HepG2 (cell line): ENCODE results near the gene KCNK6. TPM values are rescaled to one million over a fixed set of nuclear protein-coding genes. Genes with fewer than 3 reads are reported as not detected.

ENCODE experiments used
- ATAC-seq: fragments of 200-7000 bp; cut with Tn5 transposase; 3 replicates; pipeline ENCODE4 v1.9.1; 2020; ENCODE audit warnings: mild to moderate bottlenecking, moderate library complexity
- BruUV-seq: library from RNA; stranded (reverse); fragments of 400-500 nt; replicated peaks from 2 replicates; lab custom pipeline; 2021; lab: Mats Ljungman, UMichigan
- CTCF ChIA-PET: fragments of 300-600 bp; formaldehyde crosslinking; extraction: SDS; loops from one replicate; lab custom pipeline; 2021; ENCODE audit warnings: low total read pairs, inconsistent platforms, low intra/inter-chr PET ratio; lab: Yijun Ruan, JAX
- POLR2A ChIA-PET: fragments of 350-600 bp; sonication (Branson Sonifier 250); formaldehyde crosslinking; loops from one replicate; lab custom pipeline; 2020; ENCODE audit warnings: antibody characterized with exemption, inconsistent platforms; lab: Yijun Ruan, JAX
- DNase-seq: peaks from one replicate; pipeline ENCODE4 v3.0.0-alpha.2; 2015; ENCODE audit warnings: low spot score
- FAIRE-seq: peaks from 3 replicates; lab custom pipeline; 2011; peaks lifted over from hg19 to GRCh38; lab: Jason Lieb, UNC
- H2AFZ ChIP-seq: one replicate; pipeline ENCODE4 v1.6.1; 2011; ENCODE audit warnings: low read length, inconsistent platforms
- H3K27ac ChIP-seq: fragments of 300-600 bp; 3 replicates; pipeline ENCODE4 v1.8.0; 2011; ENCODE audit warnings: mixed run types, mild to moderate bottlenecking, mixed read lengths, low read length, inconsistent platforms; ENCODE audit not compliant: insufficient read depth; ENCODE audit errors: extremely low read length
- H3K27me3 ChIP-seq, 2 experiments: fragments of 200-600 bp in 1 of 2; 2 replicates in 1 of 2; 3 replicates in 1 of 2; pipeline versions ENCODE4 v1.6.0 to v1.8.0; 2011; ENCODE audit warnings: low read length in 2 of 2, mild to moderate bottlenecking in 2 of 2, moderate library complexity in 2 of 2, inconsistent platforms in 1 of 2; ENCODE audit not compliant: insufficient read depth in 2 of 2, control insufficient read depth in 1 of 2
- H3K36me3 ChIP-seq, 2 experiments: fragments of 200-600 bp in 1 of 2; replicated peaks in 1 of 2; 2 replicates in 1 of 2; 3 replicates in 1 of 2; pipeline versions ENCODE4 v1.5.1 to v1.8.0; 2011; ENCODE audit warnings: low read length in 2 of 2, inconsistent platforms in 1 of 2; ENCODE audit not compliant: insufficient read depth in 2 of 2, control insufficient read depth in 1 of 2
- H3K4me1 ChIP-seq: 2 replicates; pipeline ENCODE4 v1.5.1; 2012; ENCODE audit warnings: low read length, inconsistent platforms; ENCODE audit not compliant: insufficient read depth
- H3K4me2 ChIP-seq: 2 replicates; pipeline ENCODE4 v1.6.0; 2011; ENCODE audit warnings: low read depth, low read length, inconsistent platforms
- H3K4me3 ChIP-seq, 3 experiments: fragments of 200-600 bp in 1 of 3; sonication (generic), shearing (Covaris generic) in 1 of 3; replicated peaks in 1 of 3; 2 replicates each; pipeline ENCODE4 v1.5.1; 2011 to 2016; ENCODE audit warnings: low read length in 3 of 3, inconsistent platforms in 2 of 3, low read depth in 2 of 3, mild to moderate bottlenecking in 2 of 3, control low read depth in 1 of 3, mixed read lengths in 1 of 3; ENCODE audit not compliant: insufficient read depth in 1 of 3
- H3K79me2 ChIP-seq: one replicate; pipeline ENCODE4 v1.6.1; 2011; ENCODE audit warnings: low read length, inconsistent platforms; ENCODE audit not compliant: insufficient read depth
- H3K9ac ChIP-seq: 2 replicates; pipeline ENCODE4 v1.6.0; 2011; ENCODE audit warnings: mild to moderate bottlenecking, low read depth, low read length, inconsistent platforms; ENCODE audit not compliant: insufficient read depth
- H3K9me3 ChIP-seq: 2 replicates; pipeline ENCODE4 v1.5.1; 2012; ENCODE audit warnings: mild to moderate bottlenecking, low read length
- H4K20me1 ChIP-seq: 2 replicates; pipeline ENCODE4 v1.6.0; 2011; ENCODE audit warnings: inconsistent platforms, mild to moderate bottlenecking, low read length, moderate library complexity; ENCODE audit not compliant: insufficient read depth
- HDAC6 ChIP-seq: fragments of 200-600 bp; sonication (generic); IDR thresholded peaks from 2 replicates; pipeline ENCODE4 v1.7.0; 2017; ENCODE audit warnings: mild to moderate bottlenecking, antibody characterized with exemption, low read length, low read depth
- PHF21A ChIP-seq: sonication (generic); formaldehyde crosslinking; IDR thresholded peaks from 2 replicates; pipeline ENCODE4 v1.5.0; 2020; ENCODE audit warnings: mild to moderate bottlenecking, missing genetic modification reagents
- TMF1 ChIP-seq: sonication (generic); formaldehyde crosslinking; IDR thresholded peaks from 2 replicates; pipeline ENCODE4 v1.8.1; 2022; ENCODE audit warnings: low read depth, missing genetic modification reagents
- ZFP1 ChIP-seq: IDR thresholded peaks from 2 replicates; pipeline ENCODE4 v1.6.1; 2016
- ZFP36 ChIP-seq: fragments of 150-350 bp; IDR thresholded peaks from 2 replicates; pipeline ENCODE4 v1.6.1; 2018; ENCODE audit warnings: borderline replicate concordance, low read length, low read depth; ENCODE audit not compliant: partially characterized antibody
- ZNF121 ChIP-seq: sonication (generic); formaldehyde crosslinking; IDR thresholded peaks from 2 replicates; pipeline ENCODE4 v1.5.0; 2020; ENCODE audit warnings: mild to moderate bottlenecking, missing genetic modification reagents
- ZNF160 ChIP-seq: sonication (generic); formaldehyde crosslinking; IDR thresholded peaks from 2 replicates; pipeline ENCODE4 v1.8.0; 2022; ENCODE audit warnings: mild to moderate bottlenecking, inconsistent platforms, missing genetic modification reagents
- ZNF496 ChIP-seq: sonication (generic); formaldehyde crosslinking; IDR thresholded peaks from 2 replicates; pipeline ENCODE4 v1.8.1; 2023; ENCODE audit warnings: mild to moderate bottlenecking, moderate library complexity, missing genetic modification reagents; ENCODE audit not compliant: insufficient replicate concordance
- ZNF563 ChIP-seq: sonication (generic); formaldehyde crosslinking; IDR thresholded peaks from 2 replicates; pipeline ENCODE4 v1.8.0; 2022; ENCODE audit warnings: mild to moderate bottlenecking, moderate library complexity, missing genetic modification reagents
- WGBS: methylation state at CpG from one replicate; pipeline ENCODE4 v1.1.6; 2017; ENCODE audit warnings: low lambda C conversion rate; 5-methylcytosine and 5-hydroxymethylcytosine counted together
- in situ Hi-C: cut with HindIII; loops from 2 replicates; pipeline ENCODE4 v1.10.0; 2017; ENCODE audit warnings: low pct_unique_long_range_greater_than_20kb; ENCODE audit not compliant: extremely low pct_ligation_motif_present
- intact Hi-C: fragments of 100-400 bp; cut with micrococcal nuclease; formaldehyde crosslinking; loops from one replicate; pipeline ENCODE4 v1.10.0; 2022; ENCODE audit not compliant: unreplicated experiment
- polyA plus RNA-seq, 8 experiments: library from polyadenylated mRNA; depleted of rRNA in 3 of 8; stranded (reverse) in 7 of 8; unstranded in 1 of 8; fragments of >200 nt; fragmentation: Illumina TruSeq in 4 of 8; extraction: Trizol in 4 of 8; gene quantifications; 2 replicates each; pipeline versions ENCODE4 v1.2.1 to v1.2.3, GENCODE V29; 2011 to 2016; ENCODE audit warnings: low read depth in 4 of 8, missing spikeins in 1 of 8, mixed read lengths in 1 of 8; ENCODE audit not compliant: insufficient read depth in 1 of 8
- total RNA-seq, 5 experiments: library from RNA; depleted of rRNA; stranded (reverse); fragments of >200 nt; fragmentation: Illumina TruSeq; extraction: Trizol; gene quantifications; 2 replicates each; pipeline ENCODE4 v1.2.3, GENCODE V29; 2016; ENCODE audit warnings: low read depth in 1 of 5
- TF ChIP-seq, protein P1 (sequence below): sonication (generic); IDR thresholded peaks from 2 replicates; pipeline ENCODE4 v1.6.1; 2016; ENCODE audit warnings: low read depth, borderline replicate concordance

Gene KCNK6
- total and polyA plus RNA-seq, 2 of the 13 experiments (the other 11 are each of a cell fraction or from before 2014, with no cell fraction given), result 0.03 TPM; not detected in 1

DNA sequence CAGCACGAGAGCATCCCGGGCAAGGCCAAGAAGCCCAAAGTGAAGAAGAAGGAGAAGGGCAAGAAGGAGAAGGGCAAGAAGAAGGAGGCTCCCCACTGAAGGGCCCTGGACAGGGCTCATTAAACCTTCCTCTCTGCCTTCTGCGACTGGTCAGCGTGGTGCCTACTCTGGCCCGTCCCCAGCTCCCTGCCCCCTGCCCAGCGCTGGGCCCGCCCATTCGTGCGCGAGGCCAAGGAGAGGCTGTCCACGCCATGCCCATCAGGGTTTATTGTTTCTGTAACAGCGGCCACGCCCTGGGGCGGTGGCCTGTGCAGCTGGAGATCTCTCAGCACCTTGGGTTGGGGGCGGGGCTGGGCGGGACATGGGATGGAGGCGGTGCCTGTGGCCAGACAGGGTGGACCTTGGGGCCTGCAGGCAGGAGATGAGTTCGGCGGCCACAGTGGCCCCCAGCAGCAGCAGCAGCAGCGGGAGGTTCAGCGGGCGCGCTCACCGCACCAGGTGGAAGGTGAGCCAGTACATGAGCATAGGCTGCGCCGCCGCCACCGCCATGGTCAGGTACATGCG lies 14.7 kb upstream of the KCNK6 start (continued):
- TF ChIP-seq, protein P1, sequence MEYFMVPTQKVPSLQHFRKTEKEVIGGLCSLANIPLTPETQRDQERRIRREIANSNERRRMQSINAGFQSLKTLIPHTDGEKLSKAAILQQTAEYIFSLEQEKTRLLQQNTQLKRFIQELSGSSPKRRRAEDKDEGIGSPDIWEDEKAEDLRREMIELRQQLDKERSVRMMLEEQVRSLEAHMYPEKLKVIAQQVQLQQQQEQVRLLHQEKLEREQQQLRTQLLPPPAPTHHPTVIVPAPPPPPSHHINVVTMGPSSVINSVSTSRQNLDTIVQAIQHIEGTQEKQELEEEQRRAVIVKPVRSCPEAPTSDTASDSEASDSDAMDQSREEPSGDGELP, result peak; percentile 64; the same call in 1 of the 2 replicates
- TF ChIP-seq HDAC6 (no peak), ZFP1 (CRISPR knock-in tag) (no peak), ZNF160 (no peak), ZNF496 (CRISPR knock-in tag) (no peak), ZFP36 (no peak), ZNF563 (CRISPR knock-in tag) (0 out of 2 replicates have a peak, but pooled peaks have one; percentile 1), PHF21A (CRISPR knock-in tag) (no peak)
- TF ChIP-seq, all 625 proteins: peak for 21

DNA sequence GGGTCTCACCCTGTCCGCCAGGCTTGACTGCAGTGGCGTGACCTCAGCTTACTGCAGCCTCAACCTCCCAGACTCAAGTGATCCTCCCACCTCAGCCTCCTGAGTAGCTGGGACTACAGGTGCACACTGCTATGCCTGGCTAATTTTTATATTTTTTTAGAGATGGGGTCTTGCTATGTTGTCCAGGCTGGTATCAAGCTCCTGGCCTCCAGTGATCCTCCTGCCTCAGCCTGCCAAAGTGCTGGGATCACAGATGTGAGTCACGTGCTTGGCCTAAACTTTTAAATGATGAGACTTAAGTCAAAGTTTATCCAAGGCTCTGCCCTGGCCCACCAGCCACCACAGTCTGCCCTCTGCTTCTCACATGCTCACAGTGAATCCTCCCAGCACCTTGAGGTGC lies 13.4 kb upstream of the KCNK6 start:
- no peaks in the 10 kb centered on the region for H4K20me1 ChIP-seq
- H3K27me3 ChIP-seq, result no peaks in the 10 kb centered on the region
- ATAC-seq (no peak), FAIRE-seq (no peak), DNase-seq (no peak)
- H3K4me2 ChIP-seq, result no peak overlapping the region
- ChIA-PET POLR2A (interaction anchor here (1.3 kb wide), 1 partner anchor 55 kb away, joined by 4 read pairs; no protein-coding TSS in a partner anchor), CTCF (no interaction called here)
- WGBS, result 94% methylated on average over 3 of the region's 3 CpGs
- in situ Hi-C loops, result no loop called here
- TF ChIP-seq ZNF121, result peak; percentile 69
- TF ChIP-seq TMF1, result no peak
- no peak overlapping the region for H3K27ac ChIP-seq
- H2AFZ ChIP-seq, result no peak overlapping the region
- BruUV-seq, result no TSS peak
- no peaks in the 10 kb centered on the region for H3K79me2 ChIP-seq
- H3K4me3 ChIP-seq, result no peak overlapping the region
- H3K4me1 ChIP-seq, result peaks cover 22% of the 10 kb centered on the region
- H3K9ac ChIP-seq, result no peak overlapping the region
- intact Hi-C loops, result no loop called here
- H3K9me3 ChIP-seq, result no peaks in the 10 kb centered on the region
- H3K36me3 ChIP-seq, result peaks cover 3 to 6% of the 10 kb centered on the region in 2 experiments; a peak in 3 of 5 replicates
